GM19025 (cell line): ENCODE data around the gene FTL.
"Not testable (repeated sequence)": the region's sequence is repeated elsewhere in the genome, so short reads cannot be mapped to it uniquely, and the experiment has no call there.

ENCODE experiments used
- ATAC-seq: cut with Tn5 transposase; IDR thresholded peaks from one replicate; pipeline ENCODE4 v1.9.1; 2021; ENCODE audit warnings: mild to moderate bottlenecking, low read depth, moderate library complexity; ENCODE audit not compliant: unreplicated experiment

Gene FTL

DNA sequence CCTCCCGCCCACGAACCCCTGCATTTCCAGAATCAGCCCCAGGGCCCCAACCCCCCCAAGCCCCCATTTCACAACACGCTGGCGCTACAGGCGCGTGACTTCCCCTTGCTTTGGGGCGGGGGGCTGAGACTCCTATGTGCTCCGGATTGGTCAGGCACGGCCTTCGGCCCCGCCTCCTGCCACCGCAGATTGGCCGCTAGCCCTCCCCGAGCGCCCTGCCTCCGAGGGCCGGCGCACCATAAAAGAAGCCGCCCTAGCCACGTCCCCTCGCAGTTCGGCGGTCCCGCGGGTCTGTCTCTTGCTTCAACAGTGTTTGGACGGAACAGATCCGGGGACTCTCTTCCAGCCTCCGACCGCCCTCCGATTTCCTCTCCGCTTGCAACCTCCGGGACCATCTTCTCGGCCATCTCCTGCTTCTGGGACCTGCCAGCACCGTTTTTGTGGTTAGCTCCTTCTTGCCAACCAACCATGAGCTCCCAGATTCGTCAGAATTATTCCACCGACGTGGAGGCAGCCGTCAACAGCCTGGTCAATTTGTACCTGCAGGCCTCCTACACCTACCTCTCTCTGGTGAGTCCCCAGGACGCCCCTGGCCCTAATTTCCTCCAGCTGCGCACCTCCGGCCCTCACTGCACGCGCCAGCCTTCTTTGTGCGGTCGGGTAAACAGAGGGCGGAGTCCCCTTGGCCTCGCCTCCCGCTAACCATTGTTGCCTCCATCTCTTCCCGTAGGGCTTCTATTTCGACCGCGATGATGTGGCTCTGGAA lies at the start of gene FTL:
Gene FTL, plus strand, starts transcription at position 270 of the 766 bp plus-strand sequence. Its CDS starts 199 bp downstream, at position 469.
- peak; percentile 48 for ATAC-seq

DNA sequence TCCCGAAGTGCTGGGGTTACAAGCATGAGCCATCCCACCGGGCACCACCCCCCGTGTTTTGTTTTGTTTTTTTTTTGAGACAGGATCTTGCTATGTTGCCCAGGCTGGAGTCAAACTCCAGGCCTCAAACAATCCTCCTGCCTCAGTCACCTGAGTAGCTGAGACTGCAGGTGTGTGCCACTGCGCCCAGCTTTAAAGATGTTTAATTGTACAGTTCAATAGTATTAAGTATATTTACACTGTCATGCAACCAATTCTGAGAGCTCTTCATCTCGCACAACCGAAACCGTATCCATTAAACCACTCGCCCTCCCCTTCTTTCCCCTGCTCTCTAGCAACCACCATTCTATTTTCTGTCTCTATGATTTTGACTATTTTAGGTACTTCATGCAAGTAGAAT lies 49.4 kb upstream of the FTL start:
- no peak for ATAC-seq

DNA sequence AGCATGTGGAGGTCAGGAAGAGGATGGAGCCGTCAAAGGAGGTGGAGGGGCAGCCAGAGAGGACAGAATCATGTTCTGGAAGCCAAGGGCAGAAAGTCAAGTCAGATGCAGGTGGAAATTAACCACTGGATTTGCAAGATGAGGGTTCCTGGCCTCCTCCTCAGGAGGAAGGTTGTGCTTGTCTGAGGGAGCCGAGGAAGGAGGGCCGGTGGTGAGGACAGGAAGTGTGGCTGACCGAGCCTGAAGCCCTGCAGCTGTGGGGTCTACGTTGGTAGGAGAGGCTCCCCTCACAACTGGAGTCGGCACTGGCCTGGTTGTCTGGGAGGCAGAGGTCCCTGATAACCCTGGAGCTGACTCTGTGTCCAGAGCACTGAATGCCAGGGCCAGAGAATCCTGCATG lies 47.0 kb upstream of the FTL start:
- ATAC-seq: no peak

DNA sequence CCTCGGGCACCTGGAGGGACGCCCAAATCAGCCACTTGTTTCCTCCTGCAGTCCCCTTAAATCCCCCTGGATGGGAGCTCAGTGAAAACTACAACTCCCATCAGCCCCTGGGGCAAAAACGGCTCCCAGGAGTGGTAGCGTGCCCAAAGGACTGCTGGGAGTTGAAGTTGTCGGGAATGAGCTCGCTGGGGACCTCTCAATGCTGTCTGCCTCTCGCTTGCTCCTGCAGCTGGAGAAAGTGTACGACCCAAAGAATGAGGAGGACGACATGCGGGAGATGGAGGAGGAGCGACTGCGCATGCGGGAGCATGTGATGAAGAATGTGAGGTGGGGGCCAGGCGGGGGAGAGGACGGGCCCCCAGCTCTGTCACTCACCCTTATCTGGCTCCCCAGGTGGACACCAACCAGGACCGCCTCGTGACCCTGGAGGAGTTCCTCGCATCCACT lies 46.3 kb upstream of the FTL start:
- no peak for ATAC-seq

DNA sequence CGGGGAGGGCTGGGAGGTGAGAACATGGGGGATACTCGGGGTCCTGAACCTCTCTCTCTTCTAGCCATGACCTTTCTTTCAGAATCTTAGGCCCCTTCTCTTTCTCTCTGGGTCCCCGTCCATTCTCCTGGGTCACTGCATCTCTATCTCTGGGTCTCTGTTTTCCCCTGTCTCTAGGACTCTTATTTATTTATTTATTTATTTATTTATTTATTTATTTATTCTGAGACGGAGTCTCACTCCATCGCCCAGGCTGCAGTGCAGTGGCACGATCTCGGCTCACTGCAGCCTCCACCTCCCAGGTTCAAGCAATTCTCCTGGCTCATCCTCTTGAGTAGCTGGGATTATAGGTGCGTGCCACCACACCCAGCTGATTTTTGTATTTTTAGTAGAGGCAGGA lies 45.8 kb upstream of the FTL start:
- not testable (repeated sequence) for ATAC-seq

DNA sequence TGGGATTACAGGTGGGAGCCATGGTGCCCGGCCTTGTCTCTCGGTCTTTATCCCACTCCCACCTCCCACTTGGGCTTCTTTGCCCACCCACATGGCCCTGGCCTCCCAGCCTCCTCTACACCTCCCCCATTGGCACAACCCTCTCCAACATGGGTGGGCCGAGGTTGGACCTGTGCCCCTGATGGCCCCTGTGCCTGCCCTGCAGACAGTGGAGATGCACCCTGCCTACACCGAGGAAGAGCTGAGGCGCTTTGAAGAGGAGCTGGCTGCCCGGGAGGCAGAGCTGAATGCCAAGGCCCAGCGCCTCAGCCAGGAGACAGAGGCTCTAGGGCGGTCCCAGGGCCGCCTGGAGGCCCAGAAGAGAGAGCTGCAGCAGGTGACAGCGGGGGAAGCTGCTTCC lies 44.2 kb upstream of the FTL start:
- ATAC-seq: no peak

DNA sequence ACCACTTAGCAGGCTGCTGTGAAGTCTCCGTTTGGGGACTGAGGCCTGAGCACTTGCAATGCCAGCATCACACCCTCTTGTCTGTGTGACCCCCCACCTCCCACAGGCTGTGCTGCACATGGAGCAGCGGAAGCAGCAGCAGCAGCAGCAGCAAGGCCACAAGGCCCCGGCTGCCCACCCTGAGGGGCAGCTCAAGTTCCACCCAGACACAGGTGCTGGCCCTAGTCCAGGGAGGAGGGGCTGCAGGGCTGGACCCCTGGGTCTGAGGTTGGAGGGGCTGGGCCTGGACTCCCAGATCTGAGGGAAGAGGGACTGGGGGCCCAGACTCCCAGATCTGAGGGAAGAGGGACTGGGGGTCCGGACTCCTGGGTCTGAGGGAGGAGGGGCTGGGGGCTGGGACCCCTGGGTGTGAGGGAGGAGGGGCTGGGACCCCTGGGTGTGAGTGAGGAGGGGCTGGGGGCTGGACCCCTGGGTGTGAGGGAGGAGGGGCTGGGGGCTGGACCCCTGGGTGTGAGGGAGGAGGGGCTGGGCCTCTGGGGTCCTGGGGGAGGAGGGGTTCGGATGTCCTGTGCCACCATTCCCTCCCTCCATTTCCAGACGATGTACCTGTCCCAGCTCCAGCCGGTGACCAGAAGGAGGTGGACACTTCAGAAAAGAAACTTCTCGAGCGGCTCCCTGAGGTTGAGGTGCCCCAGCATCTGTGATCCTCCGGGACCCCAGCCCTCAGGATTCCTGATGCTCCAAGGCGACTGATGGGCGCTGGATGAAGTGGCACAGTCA lies 43.2 kb upstream of the FTL start:
- no peak for ATAC-seq

DNA sequence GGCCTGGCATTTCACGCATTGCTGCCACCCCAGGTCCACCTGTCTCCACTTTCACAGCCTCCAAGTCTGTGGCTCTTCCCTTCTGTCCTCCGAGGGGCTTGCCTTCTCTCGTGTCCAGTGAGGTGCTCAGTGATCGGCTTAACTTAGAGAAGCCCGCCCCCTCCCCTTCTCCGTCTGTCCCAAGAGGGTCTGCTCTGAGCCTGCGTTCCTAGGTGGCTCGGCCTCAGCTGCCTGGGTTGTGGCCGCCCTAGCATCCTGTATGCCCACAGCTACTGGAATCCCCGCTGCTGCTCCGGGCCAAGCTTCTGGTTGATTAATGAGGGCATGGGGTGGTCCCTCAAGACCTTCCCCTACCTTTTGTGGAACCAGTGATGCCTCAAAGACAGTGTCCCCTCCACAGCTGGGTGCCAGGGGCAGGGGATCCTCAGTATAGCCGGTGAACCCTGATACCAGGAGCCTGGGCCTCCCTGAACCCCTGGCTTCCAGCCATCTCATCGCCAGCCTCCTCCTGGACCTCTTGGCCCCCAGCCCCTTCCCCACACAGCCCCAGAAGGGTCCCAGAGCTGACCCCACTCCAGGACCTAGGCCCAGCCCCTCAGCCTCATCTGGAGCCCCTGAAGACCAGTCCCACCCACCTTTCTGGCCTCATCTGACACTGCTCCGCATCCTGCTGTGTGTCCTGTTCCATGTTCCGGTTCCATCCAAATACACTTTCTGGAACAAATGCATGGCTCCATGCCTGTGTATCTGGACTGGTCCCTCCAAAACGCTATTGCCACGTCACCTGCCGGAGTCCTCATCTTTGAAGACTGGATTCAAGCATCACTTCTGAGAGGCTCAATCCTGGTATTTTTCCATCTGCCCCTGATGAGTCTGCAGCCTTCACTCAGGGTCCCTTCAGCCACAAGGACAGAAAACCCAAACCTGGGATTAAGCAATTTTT lies 42.3 kb upstream of the FTL start:
- no peak for ATAC-seq

DNA sequence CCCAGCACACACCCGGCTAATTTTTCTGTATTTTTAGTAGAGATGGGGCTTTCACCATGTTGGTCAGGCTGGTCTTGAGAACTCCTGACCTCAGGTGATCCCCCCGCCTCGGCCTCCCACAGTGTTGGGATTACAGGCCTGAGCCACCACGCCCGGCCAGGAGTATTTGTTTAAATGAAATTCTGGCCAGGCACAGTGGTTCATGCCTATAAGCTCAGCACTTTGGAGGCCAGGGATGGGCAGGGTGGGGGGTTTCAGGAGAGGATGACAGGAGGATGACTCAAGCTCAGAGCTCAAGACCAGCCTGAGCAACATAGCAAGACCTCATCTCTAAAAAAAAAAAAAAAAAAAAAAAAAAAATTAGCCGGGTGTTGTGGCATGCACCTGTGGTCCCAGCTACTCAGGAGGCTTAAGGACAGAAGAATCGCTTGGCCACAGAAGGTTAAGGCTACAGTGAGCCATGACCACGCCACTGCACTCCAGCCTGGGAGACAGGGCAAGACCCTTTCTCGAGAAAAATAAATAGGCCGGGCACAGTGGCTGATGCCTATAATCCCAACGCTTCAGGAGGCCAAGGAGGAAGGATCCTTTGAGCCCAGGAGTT lies 39.8 kb upstream of the FTL start:
- no peak for ATAC-seq

DNA sequence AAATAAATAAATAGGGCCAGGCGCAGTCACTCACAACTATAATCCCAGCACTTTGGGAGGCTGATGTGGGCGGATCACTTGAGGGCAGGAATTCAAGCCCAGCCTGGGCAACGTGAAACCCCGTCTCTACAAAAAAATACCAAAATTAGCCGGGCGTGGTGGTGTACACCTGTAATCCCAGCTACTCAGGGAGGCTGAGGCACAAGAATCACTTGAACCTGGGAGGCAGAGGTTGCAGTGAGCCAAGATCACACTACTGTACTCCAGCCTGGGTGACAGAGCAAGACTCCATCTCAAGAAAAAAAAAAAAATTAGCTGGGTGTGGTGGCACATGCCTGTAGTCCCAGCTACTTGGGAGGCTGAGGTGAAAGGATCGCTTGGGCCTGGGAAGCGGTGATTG lies 39.2 kb upstream of the FTL start:
- not testable (repeated sequence) for ATAC-seq

DNA sequence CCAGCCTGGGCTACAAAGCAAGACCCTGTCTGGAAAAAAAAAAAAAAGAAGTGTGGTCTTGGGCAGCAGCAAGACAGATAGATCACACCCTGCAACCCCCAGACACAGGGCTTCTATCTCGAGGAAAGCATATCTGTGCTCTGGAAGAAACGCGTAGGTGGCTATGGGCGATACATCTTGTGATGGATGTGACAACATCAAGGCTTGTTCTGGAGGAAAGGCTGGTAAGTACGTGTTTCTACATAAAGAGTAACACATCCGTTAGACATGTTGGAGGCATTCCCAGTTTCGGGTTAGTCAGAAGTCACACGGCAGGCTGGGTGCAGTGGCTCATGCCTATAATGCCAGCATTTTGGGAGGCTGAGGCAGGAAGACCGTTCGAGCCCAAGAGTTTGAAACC lies 38.2 kb upstream of the FTL start:
- ATAC-seq: no peak

DNA sequence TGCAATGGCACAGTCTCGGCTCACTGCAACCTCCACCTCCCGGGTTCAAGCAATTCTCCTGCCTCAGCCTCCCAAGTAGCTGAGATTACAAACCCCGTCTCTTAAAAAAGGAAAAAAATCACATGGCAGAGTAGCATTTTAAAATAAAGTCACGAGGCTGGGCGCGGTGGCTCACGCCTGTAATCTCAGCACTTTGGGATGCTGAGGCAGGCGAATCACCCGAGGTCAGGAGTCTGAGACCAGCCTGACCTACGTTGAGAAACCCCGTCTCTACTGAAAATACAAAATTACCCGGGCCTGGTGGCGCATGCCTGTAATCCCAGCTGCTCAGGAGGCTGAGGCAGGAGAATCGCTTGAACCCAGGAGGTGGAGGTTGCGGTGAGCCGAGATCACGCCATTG lies 37.4 kb upstream of the FTL start:
- not testable (repeated sequence) for ATAC-seq

DNA sequence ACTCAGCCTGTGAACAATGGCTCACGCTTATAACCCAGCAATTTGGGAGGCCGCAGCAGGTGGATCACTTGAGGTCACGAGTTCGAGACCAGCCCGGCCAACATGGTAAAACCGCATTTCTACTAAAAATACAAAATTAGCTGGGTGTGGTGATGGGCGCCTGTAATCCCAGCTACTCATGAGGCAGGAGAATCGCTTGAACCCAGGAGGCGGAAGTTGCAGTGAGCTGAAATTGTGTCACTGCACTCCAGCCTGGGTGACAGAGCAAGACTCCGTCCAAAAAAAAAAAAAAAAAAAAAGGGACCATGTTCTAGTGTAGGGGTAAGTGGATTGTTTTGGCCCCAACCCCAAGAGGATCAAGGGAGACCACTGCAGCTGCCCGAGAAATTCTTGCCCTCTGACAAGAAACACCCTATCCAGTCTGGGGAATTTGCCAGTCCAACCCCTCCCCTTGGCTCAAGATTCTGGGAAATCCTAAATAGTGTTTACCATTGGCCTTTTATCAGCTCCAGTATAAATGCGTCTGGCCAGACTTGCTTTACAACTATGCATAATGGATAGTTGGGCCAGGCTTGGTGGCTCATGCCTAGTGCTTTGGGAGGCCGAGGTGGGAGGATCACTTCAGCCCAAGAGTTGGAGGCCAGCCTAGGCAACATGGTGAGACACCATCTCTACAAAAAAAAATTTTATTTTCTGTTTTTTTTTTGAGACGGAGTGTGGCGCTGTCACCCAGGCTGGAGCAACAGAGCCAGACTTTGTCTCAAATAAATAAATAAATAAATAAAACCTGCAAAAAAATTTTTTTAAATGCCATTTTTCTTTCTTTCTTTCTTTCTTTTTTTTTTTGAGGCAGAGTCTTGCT lies 36.7 kb upstream of the FTL start:
- no peak for ATAC-seq

DNA sequence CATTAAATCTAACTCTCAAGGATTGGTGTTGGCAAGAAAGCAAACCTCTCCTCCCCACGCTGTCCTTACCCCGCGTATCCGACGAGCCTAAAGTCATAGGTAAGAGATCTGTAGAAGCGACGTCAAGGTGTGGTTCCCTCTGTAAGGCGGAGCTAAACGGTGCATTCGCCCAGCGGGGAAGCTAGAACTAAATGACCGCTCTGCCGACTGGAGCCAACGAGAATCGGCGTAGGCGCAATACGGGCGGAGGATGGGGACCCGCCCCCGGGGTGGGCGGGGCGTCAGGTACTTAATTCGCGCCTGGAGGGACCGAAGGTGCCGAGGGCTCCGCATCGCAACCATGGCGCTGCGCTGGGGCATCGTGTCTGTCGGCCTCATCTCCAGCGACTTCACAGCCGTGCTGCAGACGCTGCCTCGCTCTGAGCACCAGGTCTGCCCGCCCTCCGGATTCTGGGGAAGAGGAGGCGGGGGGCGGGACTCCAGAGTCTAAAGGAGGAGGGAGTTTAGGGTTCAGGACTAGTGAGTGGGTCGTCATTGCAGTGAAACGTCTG lies 31.7 kb upstream of the FTL start, which contains the start of gene DHDH:
Gene DHDH, plus strand, starts transcription at position 318 of the 551 bp plus-strand sequence. Its CDS starts 23 bp downstream, at position 341.
- ATAC-seq: no peak

DNA sequence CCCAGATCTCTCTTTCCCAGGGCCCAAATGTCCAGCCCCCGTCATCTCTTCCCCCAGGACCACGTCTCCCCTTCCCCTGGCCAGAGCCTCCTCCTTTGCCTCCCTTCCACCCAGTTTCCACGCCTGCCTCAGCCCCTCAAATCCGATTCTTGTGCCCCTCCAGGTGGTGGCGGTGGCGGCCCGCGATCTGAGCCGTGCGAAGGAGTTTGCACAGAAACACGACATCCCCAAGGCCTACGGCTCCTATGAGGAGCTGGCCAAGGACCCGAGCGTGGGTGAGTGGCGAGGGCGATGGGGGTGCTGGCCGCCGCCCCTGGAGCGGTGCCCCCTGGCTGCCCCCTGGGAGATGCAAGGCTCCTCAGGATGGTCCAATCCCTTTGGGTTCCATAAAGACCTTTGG lies 30.3 kb upstream of the FTL start:
- no peak for ATAC-seq

DNA sequence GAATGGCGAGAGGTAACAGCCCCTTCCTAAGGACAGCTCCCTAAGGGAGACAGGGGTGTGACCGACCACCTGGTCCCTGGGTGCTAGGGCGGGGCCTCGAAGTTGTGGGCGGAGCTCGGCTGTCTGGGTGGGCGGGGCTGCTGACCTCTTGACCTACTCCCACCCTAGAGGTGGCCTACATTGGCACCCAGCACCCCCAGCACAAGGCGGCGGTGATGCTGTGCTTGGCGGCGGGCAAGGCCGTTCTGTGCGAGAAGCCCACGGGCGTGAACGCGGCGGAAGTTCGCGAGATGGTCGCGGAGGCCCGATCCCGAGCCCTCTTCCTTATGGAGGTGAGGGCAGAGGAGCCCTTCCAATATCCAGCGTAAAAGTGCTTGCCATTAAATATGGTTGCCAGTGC lies 29.2 kb upstream of the FTL start:
- no peak for ATAC-seq

DNA sequence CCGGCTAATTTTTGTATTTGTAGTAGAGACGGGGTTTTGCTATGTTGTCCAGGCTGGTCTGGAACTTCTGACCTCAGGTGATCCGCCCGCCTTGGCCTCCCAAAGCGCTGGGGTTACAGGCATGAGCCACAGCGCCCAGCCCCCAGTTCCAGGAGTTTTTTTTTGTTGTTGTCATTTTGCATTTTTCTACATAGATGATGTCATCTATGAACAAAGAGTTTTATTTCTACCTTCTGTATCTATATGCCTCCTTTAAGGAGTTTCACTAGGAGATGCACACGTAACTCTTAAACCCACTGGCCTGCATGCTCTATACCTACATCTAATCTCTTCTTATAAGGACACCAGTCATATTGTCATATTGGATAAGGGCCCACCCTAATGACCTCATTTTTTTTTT lies 26.9 kb upstream of the FTL start:
- no peak for ATAC-seq

DNA sequence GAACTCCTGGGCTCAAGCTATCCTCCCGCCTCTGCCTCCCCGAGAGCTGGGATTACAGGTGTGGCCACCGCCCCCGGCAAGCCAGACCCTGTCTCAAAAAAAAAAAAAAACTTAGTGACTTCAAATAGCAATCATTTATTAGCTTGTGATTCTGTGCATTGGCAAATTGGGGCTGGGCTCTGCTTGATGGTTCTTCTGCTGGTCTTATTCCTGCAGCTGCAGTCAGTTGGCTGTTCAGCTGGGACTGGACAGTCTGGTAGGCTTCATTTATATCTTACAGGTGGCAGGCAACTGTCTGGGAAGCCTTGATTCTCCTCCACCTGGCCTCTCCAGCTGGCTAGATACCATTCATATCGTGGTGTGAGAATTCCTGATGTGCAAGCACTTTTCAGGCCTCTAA lies 24.2 kb upstream of the FTL start:
- ATAC-seq: no peak

DNA sequence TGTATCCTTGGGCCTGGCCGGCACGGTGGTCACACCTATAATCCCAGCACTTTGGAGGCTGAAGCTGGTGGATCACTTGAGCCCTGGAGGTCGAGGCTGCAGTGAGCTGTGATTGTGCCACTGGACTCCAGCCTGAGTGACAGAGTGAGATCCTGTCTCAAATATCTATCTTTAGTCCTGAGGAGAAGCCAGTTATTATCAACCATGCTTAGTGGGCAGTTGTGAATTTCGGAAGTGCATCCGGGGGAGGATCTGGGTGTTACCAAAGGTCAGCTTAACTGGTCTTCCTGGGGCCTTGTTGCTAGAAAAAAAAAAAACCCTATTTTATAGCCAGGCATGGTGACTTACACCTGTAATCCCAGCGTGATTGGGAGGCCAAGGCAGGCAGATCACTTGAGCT lies 22.0 kb upstream of the FTL start:
- no peak for ATAC-seq
